Myocyte (in vitro differentiated cells): ENCODE measurements around the gene ANKRD63. TPM values are rescaled to one million over a fixed set of nuclear protein-coding genes. Genes with fewer than 3 reads are reported as not detected.
A peak's percentile ranks its signal among the peaks of the same experiment; 100 is the strongest.

ENCODE experiments used
- DNase-seq: peaks from one replicate; pipeline ENCODE4 v3.0.0-alpha.2; 2012; ENCODE audit warnings: low read depth
- polyA plus RNA-seq: library from polyadenylated mRNA; unstranded; fragments of >200 nt; gene quantifications from one replicate; pipeline ENCODE4 v1.2.1, GENCODE V29; 2012; ENCODE audit warnings: missing spikeins
- total RNA-seq: library from RNA; depleted of rRNA; stranded (reverse); fragments of >200 nt; gene quantifications from 2 replicates; pipeline ENCODE4 v1.2.3, GENCODE V29; 2014

The ANKRD63 gene, protein sequence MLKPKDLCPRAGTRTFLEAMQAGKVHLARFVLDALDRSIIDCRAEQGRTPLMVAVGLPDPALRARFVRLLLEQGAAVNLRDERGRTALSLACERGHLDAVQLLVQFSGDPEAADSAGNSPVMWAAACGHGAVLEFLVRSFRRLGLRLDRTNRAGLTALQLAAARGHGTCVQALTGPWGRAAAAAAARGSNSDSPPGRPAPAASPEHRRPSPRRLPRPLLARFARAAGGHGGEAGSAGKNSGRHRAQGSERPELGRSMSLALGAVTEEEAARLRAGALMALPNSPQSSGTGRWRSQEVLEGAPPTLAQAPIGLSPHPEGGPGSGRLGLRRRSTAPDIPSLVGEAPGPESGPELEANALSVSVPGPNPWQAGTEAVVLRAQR
- total RNA-seq: 0.42 TPM in 1 of 2 replicates, not detected in the other
- polyA plus RNA-seq: not detected

GRCh38 chr15:40282869-40283614 lies at the start of gene ANKRD63:
Gene ANKRD63, minus strand, starts transcription at chr15:40283064. Its CDS starts 478 bp downstream, at chr15:40282586.
- DNase-seq: no peak

GRCh38 chr15:40332113-40332781 lies 49.4 kb upstream of the ANKRD63 start:
- no peak for DNase-seq

DNA sequence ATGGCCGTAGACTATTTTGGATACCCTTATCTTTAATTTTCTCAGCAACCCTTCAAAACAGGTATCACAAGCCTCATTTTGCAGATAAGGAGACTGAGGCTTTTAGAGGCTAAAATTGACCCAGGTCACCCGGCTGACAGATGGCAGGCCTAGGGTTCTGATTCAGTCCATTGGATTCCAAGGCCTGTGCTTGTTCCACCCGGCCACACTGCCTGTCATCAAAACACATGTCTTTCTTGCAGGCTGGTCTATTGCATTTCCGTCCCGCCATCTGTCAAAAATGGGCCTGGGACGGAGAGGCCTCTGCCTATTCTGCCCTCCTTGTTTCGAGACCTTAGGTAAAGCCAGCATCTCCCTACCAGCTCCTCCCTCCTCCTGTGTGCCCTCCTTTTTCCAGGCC lies 48.8 kb upstream of the ANKRD63 start:
- DNase-seq: peak; percentile 78

DNA sequence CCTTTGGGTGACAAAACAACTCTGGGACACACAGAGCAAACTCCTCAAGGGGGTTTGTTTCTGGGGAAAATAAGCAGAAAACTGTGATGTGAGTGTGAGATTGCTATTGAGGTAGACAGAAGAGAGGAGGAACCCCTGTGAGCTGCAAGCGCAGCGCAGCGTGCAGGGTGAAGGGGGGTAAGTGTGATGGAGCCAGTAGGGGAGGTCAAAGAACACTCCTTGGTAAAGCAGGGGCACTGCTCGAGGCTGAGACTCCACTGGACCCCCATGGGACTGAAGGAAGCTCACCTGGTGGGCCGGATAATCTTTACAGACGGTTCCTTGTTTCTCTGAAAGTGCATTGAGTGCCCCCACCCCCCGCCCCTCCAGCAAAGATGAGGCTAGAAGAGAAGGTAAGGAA lies 48.2 kb upstream of the ANKRD63 start:
- no peak for DNase-seq

GRCh38 chr15:40330368-40330836 lies 47.5 kb upstream of the ANKRD63 start:
- DNase-seq: peak; percentile 95

- no peak for DNase-seq
These were observed 46.9 kb upstream of the ANKRD63 start for GRCh38 chr15:40329804-40330203.

GRCh38 chr15:40328751-40329150 lies 45.9 kb upstream of the ANKRD63 start:
- DNase-seq: no peak

GRCh38 chr15:40328176-40328575 lies 45.3 kb upstream of the ANKRD63 start:
- DNase-seq: no peak

- DNase-seq: no peak
These were observed 44.6 kb upstream of the ANKRD63 start for GRCh38 chr15:40327457-40327856.

- DNase-seq: no peak
These were observed 42.8 kb upstream of the ANKRD63 start for GRCh38 chr15:40325700-40326099.

GRCh38 chr15:40325188-40325587 lies 42.3 kb upstream of the ANKRD63 start:
- DNase-seq: no peak

DNA sequence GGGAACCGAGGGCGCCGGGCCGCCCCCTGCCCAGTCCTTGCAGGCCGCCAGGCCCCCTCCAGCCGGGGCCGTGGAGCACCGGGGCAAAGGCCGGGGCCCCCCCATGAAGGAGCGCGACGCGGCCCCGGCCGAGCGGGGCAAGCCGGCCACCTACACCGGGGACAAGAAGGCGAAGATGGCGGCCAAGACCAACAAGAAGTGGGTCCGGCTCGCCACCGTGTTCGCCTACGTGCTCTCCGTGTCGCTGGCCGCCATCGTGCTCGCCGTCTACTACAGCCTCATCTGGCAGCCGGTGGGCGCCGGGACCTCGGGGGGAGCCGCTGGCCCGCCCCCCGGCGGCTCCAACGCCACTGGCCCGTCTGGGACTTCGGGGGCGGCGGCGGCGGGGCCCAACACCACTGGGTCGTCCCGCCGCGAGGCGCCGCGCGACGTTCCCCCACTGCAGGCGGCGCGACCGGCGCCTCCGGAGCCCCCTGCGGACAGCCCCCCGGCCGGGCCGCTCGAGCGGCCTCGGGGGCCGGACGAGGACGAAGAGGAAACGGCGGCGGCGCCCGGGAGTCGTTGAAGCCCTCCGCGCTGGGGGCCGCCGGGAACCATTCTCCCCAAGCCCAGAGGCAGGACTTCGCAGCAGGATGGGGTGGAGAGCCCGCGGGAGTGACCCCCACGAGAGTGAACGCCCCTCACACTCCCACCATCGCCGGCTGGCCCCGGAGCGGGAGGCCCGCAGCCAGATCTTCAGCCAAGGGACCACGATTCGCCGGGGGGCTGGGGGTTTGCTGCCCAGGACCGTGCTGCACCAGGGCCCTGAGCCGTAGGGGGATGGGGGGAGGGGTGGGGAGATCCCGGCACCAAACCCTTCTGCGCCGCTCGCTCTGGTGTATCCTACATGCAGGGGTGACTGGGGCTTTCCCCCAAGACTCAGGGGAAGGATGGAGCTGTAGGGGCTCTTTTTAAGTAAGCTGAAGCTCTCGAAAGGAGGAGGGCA lies 41.4 kb upstream of the ANKRD63 start:
- DNase-seq: no peak

DNA sequence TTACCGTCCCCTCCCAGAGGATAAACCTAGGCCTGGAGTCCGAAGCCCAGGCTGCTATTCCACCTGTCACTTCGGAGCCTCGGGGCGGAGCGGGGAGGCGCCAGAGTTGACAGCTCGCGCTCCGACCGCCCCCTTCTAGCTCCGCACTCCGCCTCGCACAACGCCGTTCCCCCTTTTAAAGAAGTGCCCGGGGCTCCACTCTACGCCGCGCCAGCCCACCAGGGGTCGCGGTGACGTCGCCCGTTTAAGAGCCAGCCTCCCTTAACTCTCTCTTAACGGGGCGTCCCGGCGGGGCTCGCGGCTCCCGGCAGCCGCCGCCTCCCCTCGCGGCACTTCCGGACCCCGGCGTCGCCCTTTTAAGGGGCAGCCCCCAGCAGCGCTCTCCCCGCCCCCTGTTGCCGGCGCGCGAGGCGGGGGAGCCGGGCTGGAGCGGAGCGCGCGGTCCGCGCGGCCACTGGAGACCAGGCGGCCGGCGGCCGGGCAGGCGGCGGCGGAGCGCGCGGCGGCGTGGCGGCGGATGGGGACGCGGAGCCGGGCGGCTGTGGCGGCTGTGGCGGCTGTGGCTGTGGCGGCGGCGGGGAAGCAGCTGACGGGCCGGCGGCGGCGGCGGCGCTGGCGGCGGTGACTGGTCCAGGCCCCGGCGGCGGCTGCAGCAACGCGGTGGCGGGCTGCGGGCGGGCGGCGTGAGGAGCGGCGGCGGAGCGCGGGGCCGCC lies 40.5 kb upstream of the ANKRD63 start, which contains the start of gene INAFM2:
Gene INAFM2, plus strand, starts transcription at position 454 of the 714 bp plus-strand sequence. CDS start 364 bp downstream, outside the sequence.
- DNase-seq: peak; percentile 96

DNA sequence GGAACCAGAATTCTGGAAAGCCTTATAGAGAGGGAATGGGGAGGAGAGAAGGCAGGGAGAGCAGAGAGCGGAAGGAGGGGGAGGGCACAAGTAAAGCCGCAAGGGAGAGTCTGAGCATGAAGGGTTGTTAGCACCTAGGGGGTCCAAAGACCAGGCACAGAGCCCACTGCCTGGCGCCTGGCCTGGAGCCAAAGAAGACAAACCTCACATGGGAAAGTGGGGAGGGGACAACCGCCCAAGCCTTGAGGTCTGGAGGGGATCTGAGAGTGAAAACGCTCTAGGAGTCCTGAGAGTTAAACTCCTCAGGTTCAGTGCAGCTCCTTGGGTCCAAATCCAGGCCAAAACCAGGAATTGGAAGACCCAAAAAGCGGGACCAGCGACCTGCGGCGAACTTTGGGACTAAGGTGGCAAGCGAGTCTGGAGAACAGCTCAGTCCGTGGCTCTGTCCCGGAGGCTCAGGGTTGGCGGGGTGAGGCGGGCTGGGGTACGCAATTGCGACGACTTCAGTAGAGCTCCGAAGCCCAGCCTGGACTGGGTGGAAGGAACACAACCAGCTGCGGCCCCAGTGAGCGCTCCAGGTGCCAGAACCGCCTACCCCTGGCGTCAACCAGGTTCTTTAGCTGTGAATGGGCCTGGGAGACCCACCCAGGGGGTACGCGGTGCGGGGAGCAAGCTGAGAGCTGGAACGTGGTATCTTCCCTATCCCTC lies 39.8 kb upstream of the ANKRD63 start:
- DNase-seq: no peak

GRCh38 chr15:40320931-40321371 lies 38.1 kb upstream of the ANKRD63 start:
- DNase-seq: peak; percentile 75

GRCh38 chr15:40320409-40320808 lies 37.5 kb upstream of the ANKRD63 start:
- DNase-seq: no peak

GRCh38 chr15:40317580-40317979 lies 34.7 kb upstream of the ANKRD63 start:
- no peak for DNase-seq

DNA sequence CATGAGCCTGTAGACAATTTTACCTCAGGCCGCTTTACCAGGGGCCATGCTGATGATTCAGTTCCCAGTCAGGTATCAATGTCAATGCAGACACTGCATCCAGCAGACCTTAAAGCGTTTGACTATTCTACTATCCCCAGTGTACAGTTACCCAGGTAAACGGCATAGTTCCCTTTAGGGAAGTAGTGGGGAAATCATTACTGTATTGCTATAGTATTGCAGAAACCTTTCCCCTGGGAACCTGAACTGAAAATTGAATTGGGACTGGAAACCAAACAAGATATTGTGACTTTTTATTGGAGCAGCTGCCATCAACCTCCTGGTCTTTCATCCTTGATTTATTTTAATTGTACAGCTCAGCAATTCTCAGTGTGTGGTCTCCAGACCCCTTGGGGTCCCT lies 34.1 kb upstream of the ANKRD63 start:
- no peak for DNase-seq

GRCh38 chr15:40314723-40315276 lies 31.9 kb upstream of the ANKRD63 start:
- no peak for DNase-seq
